HCT116 (cell line): ENCODE measurements around the gene FCAMR. TPM values are rescaled to one million over a fixed set of nuclear protein-coding genes. Genes with fewer than 3 reads are reported as not detected.

Experiments
- ATAC-seq: fragments of 200-7000 bp; cut with Tn5 transposase; 2 replicates; pipeline ENCODE4 v1.9.1; 2020; ENCODE audit warnings: mild to moderate bottlenecking, moderate library complexity
- BruUV-seq: library from RNA; stranded (reverse); fragments of 400-500 nt; replicated peaks from 2 replicates; lab custom pipeline; 2021; lab: Mats Ljungman, UMichigan
- CTCF ChIA-PET: fragments of 300-600 bp; sonication (Branson Sonifier 250); formaldehyde crosslinking; loops from one replicate; lab custom pipeline; 2021; ENCODE audit warnings: antibody characterized with exemption; lab: Charles Lee
- POLR2A ChIA-PET: fragments of 300-600, 350-600 bp; sonication (Branson Sonifier 250); formaldehyde crosslinking; loops from one replicate; lab custom pipeline; 2021; ENCODE audit warnings: antibody characterized with exemption; lab: Charles Lee
- RAD21 ChIA-PET, 2 experiments: fragments of 300-600 bp; sonication (Branson Sonifier 250); formaldehyde crosslinking; loops; one replicate each; lab custom pipeline; 2023; ENCODE audit warnings: low total read pairs in 2 of 2; ENCODE audit not compliant: uncharacterized antibody in 2 of 2, unreplicated experiment in 2 of 2, low non-redundant PET in 1 of 2; lab: Charles Lee
- DNase-seq: peaks from one replicate; pipeline ENCODE4 v3.0.0-alpha.2; 2010; ENCODE audit warnings: low read depth, low spot score
- H2AFZ ChIP-seq: fragments of 200-600 bp; shearing (Covaris generic), sonication (generic); 2 replicates; pipeline ENCODE4 v1.6.1; 2017; ENCODE audit warnings: low read depth, mixed run types, mixed read lengths, antibody characterized with exemption, low read length; ENCODE audit not compliant: poor library complexity, severe bottlenecking
- H3K27ac ChIP-seq: 2 replicates; pipeline ENCODE4 v1.5.1; 2012; ENCODE audit warnings: low read depth, low read length
- H3K27me3 ChIP-seq: fragments of 200-600 bp; sonication (generic); 2 replicates; pipeline ENCODE4 v1.6.1; 2016; ENCODE audit warnings: mixed run types, low read length, mixed read lengths; ENCODE audit not compliant: insufficient read depth
- H3K36me3 ChIP-seq, 2 experiments: fragments of 200-500 bp in 1 of 2; fragments of 200-600 bp in 1 of 2; sonication (Bioruptor generic) in 1 of 2; sonication (generic) in 1 of 2; 2 replicates each; pipeline versions ENCODE4 v1.5.1 to v1.6.1; 2014 to 2016; ENCODE audit warnings: low read length in 2 of 2, inconsistent platforms in 1 of 2, mixed read lengths in 1 of 2, mixed run types in 1 of 2; ENCODE audit not compliant: insufficient read depth in 2 of 2, control insufficient read depth in 1 of 2
- H3K4me1 ChIP-seq, 2 experiments: fragments of 200-600 bp in 1 of 2; sonication (generic) in 1 of 2; 2 replicates each; pipeline versions ENCODE4 v1.5.1 to v1.6.1; 2012 to 2017; ENCODE audit warnings: low read length in 2 of 2, inconsistent platforms in 1 of 2, mild to moderate bottlenecking in 1 of 2, mixed read lengths in 1 of 2, mixed run types in 1 of 2, moderate library complexity in 1 of 2; ENCODE audit not compliant: insufficient read depth in 2 of 2, control insufficient read depth in 1 of 2
- H3K4me2 ChIP-seq: fragments of 200-600 bp; sonication (generic); 2 replicates; pipeline ENCODE4 v1.6.1; 2017; ENCODE audit warnings: mixed run types, low read length, mixed read lengths
- H3K4me3 ChIP-seq, 2 experiments: fragments of 200-600 bp in 1 of 2; sonication (generic) in 1 of 2; replicated peaks in 1 of 2; 2 replicates each; pipeline ENCODE4 v1.5.1; 2011 to 2016; ENCODE audit warnings: low read length in 2 of 2, control low read depth in 1 of 2, low read depth in 1 of 2, mild to moderate bottlenecking in 1 of 2, mixed read lengths in 1 of 2, mixed run types in 1 of 2
- H3K79me2 ChIP-seq: fragments of 200-600 bp; sonication (generic); 2 replicates; pipeline ENCODE4 v1.6.1; 2017; ENCODE audit warnings: mild to moderate bottlenecking, mixed run types, low read length, moderate library complexity, mixed read lengths; ENCODE audit not compliant: insufficient read depth
- H3K9ac ChIP-seq: fragments of 200-600 bp; sonication (generic); 2 replicates; pipeline ENCODE4 v1.6.1; 2016; ENCODE audit warnings: low read length, mixed read lengths
- H3K9me2 ChIP-seq: fragments of 200-600 bp; sonication (generic), shearing (Covaris generic); 2 replicates; pipeline ENCODE4 v1.6.1; 2017; ENCODE audit warnings: mixed run types, mild to moderate bottlenecking, moderate library complexity; ENCODE audit not compliant: insufficient read depth
- H3K9me3 ChIP-seq, 2 experiments: fragments of 200-500 bp in 1 of 2; fragments of 200-600 bp in 1 of 2; sonication (Bioruptor generic) in 1 of 2; sonication (generic) in 1 of 2; 2 replicates each; pipeline ENCODE4 v1.6.1; 2014 to 2017; ENCODE audit warnings: low read length in 2 of 2, mixed read lengths in 2 of 2, inconsistent platforms in 1 of 2, low read depth in 1 of 2, mild to moderate bottlenecking in 1 of 2, mixed run types in 1 of 2, moderate library complexity in 1 of 2; ENCODE audit not compliant: control insufficient read depth in 1 of 2, insufficient read depth in 1 of 2
- H4K20me1 ChIP-seq: fragments of 200-600 bp; sonication (generic), shearing (Covaris generic); 2 replicates; pipeline ENCODE4 v1.6.1; 2017; ENCODE audit warnings: mixed run types, mild to moderate bottlenecking, moderate library complexity; ENCODE audit not compliant: insufficient read depth
- CBX3 ChIP-seq: IDR thresholded peaks from 2 replicates; pipeline ENCODE4 v1.6.1; 2012; ENCODE audit warnings: low read depth
- CEBPB ChIP-seq: IDR thresholded peaks from 2 replicates; pipeline ENCODE4 v1.6.1; 2012; ENCODE audit warnings: low read depth
- EGR1 ChIP-seq: IDR thresholded peaks from 2 replicates; pipeline ENCODE4 v1.6.1; 2012; ENCODE audit warnings: low read depth
- EZH2 ChIP-seq: fragments of 200-600 bp; sonication (generic); IDR thresholded peaks from 2 replicates; pipeline ENCODE4 v1.6.1; 2017; ENCODE audit warnings: antibody characterized with exemption, mixed run types
- EZH2phosphoT487 ChIP-seq: fragments of 200-600 bp; IDR thresholded peaks from 2 replicates; pipeline ENCODE4 v1.6.1; 2018; ENCODE audit warnings: antibody characterized with exemption, borderline replicate concordance
- POLR2A ChIP-seq: IDR thresholded peaks from 2 replicates; pipeline ENCODE4 v1.7.0; 2011; ENCODE audit warnings: borderline replicate concordance; ENCODE audit not compliant: insufficient read depth, insufficient read length; ENCODE audit errors: extremely low read depth
- RAD21 ChIP-seq: IDR thresholded peaks from 2 replicates; pipeline ENCODE4 v1.6.1; 2012; ENCODE audit warnings: low read depth, mild to moderate bottlenecking
- YY1 ChIP-seq: IDR thresholded peaks from 2 replicates; pipeline ENCODE4 v1.6.1; 2011; ENCODE audit warnings: low read length, low read depth, moderate library complexity, mild to moderate bottlenecking; ENCODE audit not compliant: insufficient replicate concordance; ENCODE audit errors: extremely low read depth
- intact Hi-C: fragments of 100-400 bp; cut with micrococcal nuclease; formaldehyde crosslinking; loops from 2 replicates; pipeline ENCODE4 v1.10.0; 2022
- total RNA-seq: library from RNA; stranded (reverse); gene quantifications from one replicate; pipeline ENCODE4 v1.2.1, GENCODE V29; 2021; ENCODE audit not compliant: unreplicated experiment
- TF ChIP-seq, protein P1 (sequence below), 3 experiments: fragments of 200-600 bp in 1 of 3; sonication (generic) in 1 of 3; IDR thresholded peaks in 2 of 3; conservative IDR thresholded peaks in 1 of 3; 2 replicates each; pipeline ENCODE4 v1.5.1; 2012 to 2017; ENCODE audit warnings: low read depth in 2 of 3, low read length in 2 of 3, antibody characterized with exemption in 1 of 3, borderline replicate concordance in 1 of 3, control low read depth in 1 of 3, mild to moderate bottlenecking in 1 of 3, mixed read lengths in 1 of 3, mixed run types in 1 of 3, moderate library complexity in 1 of 3; ENCODE audit not compliant: insufficient read depth in 1 of 3
- TF ChIP-seq, protein P2 (sequence below): IDR thresholded peaks from 2 replicates; pipeline ENCODE4 v1.6.1; 2012
- TF ChIP-seq, protein P3 (sequence below): IDR thresholded peaks from 2 replicates; pipeline ENCODE4 v1.6.1; 2011; ENCODE audit warnings: mild to moderate bottlenecking, low read length, moderate library complexity; ENCODE audit not compliant: insufficient replicate concordance; ENCODE audit errors: extremely low read depth

FCAMR gene
- total RNA-seq, 1 experiment from 2014 or later = not detected

DNA sequence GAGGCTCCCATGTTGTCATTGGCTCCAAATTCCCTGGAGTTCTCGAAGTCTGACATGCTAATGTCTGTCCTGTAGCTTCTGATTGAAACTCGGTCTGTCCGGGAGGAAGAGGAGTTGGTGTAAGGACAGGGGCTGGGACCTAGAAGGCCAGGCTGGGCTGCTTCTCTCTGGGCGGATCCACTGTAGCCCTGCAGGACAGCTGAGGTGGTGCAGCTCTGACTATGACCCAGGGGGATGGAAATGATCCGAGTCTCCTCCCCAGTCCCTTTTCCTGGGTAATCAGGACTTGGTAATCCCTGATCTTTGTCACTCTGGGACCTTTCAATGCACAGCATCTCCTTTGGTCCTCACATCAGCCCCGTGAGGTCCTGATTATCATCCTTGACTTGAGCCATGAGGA is 38.6 kb downstream of the FCAMR start:
- H2AFZ ChIP-seq = no peak overlapping the region
- ChIA-PET POLR2A (no interaction called here), RAD21 (no interaction called here), CTCF (interaction anchor here (1.0 to 3.2 kb wide), 5 partner anchors 11 to 50 kb away, joined by 4 to 15 read pairs (median 5); no protein-coding TSS in a partner anchor)
- no peaks in the 10 kb centered on the region for H3K79me2 ChIP-seq
- ATAC-seq = peak; percentile 60
- no peaks in the 10 kb centered on the region for H3K27me3 ChIP-seq
- H3K9me3 ChIP-seq = no peaks in the 10 kb centered on the region
- H3K4me2 ChIP-seq = no peak overlapping the region
- intact Hi-C loops = no loop called here
- H3K27ac ChIP-seq = no peak overlapping the region
- H3K9ac ChIP-seq = no peak overlapping the region
- H4K20me1 ChIP-seq = no peaks in the 10 kb centered on the region
- TF ChIP-seq POLR2A (no peak), CEBPB (no peak)
- TF ChIP-seq, protein P1, sequence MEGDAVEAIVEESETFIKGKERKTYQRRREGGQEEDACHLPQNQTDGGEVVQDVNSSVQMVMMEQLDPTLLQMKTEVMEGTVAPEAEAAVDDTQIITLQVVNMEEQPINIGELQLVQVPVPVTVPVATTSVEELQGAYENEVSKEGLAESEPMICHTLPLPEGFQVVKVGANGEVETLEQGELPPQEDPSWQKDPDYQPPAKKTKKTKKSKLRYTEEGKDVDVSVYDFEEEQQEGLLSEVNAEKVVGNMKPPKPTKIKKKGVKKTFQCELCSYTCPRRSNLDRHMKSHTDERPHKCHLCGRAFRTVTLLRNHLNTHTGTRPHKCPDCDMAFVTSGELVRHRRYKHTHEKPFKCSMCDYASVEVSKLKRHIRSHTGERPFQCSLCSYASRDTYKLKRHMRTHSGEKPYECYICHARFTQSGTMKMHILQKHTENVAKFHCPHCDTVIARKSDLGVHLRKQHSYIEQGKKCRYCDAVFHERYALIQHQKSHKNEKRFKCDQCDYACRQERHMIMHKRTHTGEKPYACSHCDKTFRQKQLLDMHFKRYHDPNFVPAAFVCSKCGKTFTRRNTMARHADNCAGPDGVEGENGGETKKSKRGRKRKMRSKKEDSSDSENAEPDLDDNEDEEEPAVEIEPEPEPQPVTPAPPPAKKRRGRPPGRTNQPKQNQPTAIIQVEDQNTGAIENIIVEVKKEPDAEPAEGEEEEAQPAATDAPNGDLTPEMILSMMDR (IDR thresholded peaks at IDR 0.05 in 2 of 3, conservative IDR thresholded peaks at IDR 0.05 in 1 of 3; ENCODE audit: borderline replicate concordance in 1 of 3, insufficient read depth in 1 of 3, low read depth in 2 of 3, low read length in 2 of 3) = peak in 2 of 3 experiments; percentile 24 to 37; a peak in 3 of 6 replicates
- no peak for DNase-seq
- H3K36me3 ChIP-seq = no peaks in the 10 kb centered on the region
- H3K4me1 ChIP-seq = peaks cover 0 to 9% of the 10 kb centered on the region in 2 experiments; a peak in 2 of 4 replicates
- no peaks in the 10 kb centered on the region for H3K9me2 ChIP-seq
- BruUV-seq = no TSS peak
- no peak overlapping the region for H3K4me3 ChIP-seq

DNA sequence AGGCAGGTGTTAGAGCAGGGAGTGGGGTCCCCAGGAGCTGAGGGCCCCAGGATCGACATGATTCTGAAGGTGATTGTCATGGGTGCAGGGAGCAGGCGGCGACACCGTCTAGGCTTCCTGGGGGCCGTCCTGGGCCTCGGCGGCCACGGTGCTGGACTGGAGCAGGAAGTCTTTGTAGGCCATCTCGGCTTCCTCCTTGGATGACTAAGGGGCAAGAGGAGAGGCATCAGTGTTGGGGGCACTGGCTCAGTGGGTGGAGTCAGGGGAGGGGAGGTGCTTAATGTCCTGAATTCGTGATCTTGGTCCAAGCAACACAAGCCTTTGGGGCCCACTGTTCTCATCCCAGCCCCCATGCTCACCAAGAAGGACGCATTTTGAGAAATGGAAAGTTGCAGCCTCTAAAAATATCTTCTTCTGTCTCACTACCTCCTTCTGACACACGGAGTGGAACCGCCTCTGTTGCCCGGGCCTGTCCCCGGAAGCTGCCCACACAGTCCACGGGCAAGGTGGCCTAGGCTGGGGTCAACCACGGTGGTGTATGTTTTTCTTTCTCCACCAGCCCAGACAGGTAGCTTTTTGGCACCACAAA is 40.0 kb downstream of the FCAMR start:
- no peaks in the 10 kb centered on the region for H3K79me2 ChIP-seq
- no peak overlapping the region for H2AFZ ChIP-seq
- no peaks in the 10 kb centered on the region for H3K27me3 ChIP-seq
- H3K36me3 ChIP-seq = no peaks in the 10 kb centered on the region
- BruUV-seq = no TSS peak
- H3K27ac ChIP-seq = no peak overlapping the region
- TF ChIP-seq EZH2 = no peak
- TF ChIP-seq EGR1 = no peak
- no peak for TF ChIP-seq RAD21
- no peak for TF ChIP-seq EZH2phosphoT487
- no peak for TF ChIP-seq YY1
- TF ChIP-seq, protein P2, sequence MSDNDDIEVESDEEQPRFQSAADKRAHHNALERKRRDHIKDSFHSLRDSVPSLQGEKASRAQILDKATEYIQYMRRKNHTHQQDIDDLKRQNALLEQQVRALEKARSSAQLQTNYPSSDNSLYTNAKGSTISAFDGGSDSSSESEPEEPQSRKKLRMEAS = no peak
- TF ChIP-seq CBX3 = no peak
- TF ChIP-seq, protein P3, sequence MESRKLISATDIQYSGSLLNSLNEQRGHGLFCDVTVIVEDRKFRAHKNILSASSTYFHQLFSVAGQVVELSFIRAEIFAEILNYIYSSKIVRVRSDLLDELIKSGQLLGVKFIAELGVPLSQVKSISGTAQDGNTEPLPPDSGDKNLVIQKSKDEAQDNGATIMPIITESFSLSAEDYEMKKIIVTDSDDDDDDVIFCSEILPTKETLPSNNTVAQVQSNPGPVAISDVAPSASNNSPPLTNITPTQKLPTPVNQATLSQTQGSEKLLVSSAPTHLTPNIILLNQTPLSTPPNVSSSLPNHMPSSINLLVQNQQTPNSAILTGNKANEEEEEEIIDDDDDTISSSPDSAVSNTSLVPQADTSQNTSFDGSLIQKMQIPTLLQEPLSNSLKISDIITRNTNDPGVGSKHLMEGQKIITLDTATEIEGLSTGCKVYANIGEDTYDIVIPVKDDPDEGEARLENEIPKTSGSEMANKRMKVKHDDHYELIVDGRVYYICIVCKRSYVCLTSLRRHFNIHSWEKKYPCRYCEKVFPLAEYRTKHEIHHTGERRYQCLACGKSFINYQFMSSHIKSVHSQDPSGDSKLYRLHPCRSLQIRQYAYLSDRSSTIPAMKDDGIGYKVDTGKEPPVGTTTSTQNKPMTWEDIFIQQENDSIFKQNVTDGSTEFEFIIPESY = no peak
- RAD21 ChIA-PET = no interaction called here
- DNase-seq = no peak
- no peaks in the 10 kb centered on the region for H3K9me2 ChIP-seq
- H3K4me1 ChIP-seq = peaks cover 0 to 9% of the 10 kb centered on the region in 2 experiments; a peak in 2 of 4 replicates
- no peaks in the 10 kb centered on the region for H3K9me3 ChIP-seq
- intact Hi-C loops = no loop called here
- POLR2A ChIA-PET = no interaction called here
- no peak overlapping the region for H3K9ac ChIP-seq
- no peak overlapping the region for H3K4me3 ChIP-seq
- ATAC-seq = no peak
- CTCF ChIA-PET = interaction anchor here (0.6 to 0.8 kb wide), 2 partner anchors 49 to 82 kb away, joined by 3 read pairs; no protein-coding TSS in a partner anchor
- H3K4me2 ChIP-seq = no peak overlapping the region
- no peaks in the 10 kb centered on the region for H4K20me1 ChIP-seq
